Kidney tubule cell (primary cell): ENCODE measurements around the gene ARFGAP1.
"Not testable (repeated sequence)": the region's sequence is repeated elsewhere in the genome, so short reads cannot be mapped to it uniquely, and the experiment has no call there.

ENCODE experiments used
- DNase-seq: peaks from one replicate; pipeline ENCODE4 v3.0.0-alpha.2; 2018; ENCODE audit warnings: low spot score

The ARFGAP1 gene

DNA sequence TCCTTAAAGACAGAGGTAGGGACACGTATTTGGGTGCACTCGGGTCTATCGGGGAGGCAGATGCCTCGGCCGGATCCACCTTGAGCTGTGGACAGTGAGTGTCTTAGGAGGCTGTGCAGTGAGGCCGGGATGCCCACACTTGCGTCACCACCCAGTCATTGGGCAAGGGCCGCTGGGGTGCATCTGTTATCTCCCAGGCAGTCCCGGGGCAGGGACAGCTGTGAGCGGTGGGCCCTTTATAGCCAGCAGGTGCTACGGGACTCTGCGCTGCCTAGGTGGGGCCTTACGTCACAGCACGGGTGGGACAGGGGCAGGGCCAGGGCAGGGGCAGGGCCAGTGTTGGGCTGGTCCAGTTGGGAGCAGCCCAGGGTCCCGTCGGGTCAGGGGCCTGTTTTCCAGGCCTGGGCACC, 19.7 kb downstream of the ARFGAP1 start:
- no peak for DNase-seq

DNA sequence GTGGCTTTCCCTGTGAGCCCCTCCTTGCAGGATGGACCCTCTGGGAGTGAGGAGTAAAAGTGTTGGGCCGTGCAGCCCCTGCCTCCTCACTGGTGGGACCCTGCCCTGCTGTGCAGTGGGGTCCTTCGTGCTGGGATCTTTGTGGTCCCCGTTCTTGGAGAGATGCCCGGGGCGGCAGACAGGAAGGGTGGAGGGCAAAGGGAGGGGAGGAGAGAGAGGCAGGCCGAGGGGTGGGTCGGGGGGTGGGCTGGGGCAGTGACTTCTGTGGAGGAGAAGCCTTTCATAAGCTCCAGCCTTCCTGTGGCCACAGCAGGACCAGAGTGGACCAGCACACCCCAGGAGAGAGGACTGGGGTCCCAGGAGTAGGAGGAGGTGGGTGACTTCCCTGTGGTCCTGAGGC, 20.3 kb downstream of the ARFGAP1 start, which contains the start of gene COL20A1:
TSS of gene COL20A1 (plus strand) at position 283 of the 400 bp plus-strand sequence. CDS start 1,922 bp downstream, outside the sequence.
- no peak for DNase-seq

DNA sequence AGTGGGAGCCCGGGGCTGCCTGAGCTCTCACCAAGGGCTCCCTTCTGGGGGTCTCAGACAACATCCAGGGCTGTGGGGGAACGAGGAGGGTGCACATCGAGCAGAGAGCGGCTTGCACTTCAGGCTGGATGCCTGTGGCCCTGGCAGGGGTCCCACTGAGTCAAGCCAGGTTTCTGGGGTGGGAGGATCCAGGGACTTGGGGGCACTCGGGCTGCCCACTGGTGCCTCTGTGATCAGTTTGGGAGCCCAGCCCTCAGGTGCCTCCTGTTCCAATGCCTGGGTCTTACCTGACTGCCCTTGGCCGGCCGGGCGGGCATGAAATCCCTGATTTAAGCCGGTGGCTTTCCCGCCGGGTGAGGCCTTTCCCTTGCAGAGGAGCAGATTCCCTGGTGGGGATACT, 20.8 kb downstream of the ARFGAP1 start:
- DNase-seq = no peak

DNA sequence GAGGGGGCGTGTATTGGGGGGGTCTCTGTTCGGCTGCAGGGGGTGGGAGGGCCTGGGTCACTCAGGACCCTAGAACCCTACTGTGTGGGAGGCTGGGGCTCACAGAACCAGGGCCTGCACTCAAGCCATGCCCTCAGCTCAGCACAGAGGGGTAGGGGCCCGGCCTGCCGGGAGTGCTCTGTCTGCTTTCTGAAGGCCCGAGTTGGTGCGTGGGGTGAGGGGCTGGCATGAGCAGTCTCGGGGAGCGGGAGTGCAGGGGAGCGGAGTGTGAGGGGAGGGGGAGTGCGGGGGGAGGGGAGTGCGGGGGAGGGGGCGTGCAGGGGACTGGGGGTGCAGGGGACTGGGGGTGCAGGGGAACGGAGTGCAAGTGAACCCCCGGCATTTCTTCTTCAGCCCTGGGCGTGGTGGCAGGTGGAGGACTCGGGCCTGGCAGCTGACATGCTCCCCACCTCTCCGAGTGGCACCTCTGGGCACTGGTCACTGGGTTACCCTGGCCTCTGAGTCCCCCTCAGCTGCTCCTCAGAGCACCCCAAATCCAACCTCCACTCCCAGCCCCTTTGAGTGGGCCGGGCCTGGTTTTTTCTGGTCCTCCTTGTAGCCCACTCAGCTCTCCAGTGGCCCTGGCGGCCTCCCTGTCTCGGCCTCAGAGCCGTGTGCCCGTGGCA, 21.4 kb downstream of the ARFGAP1 start:
- DNase-seq = no peak

DNA sequence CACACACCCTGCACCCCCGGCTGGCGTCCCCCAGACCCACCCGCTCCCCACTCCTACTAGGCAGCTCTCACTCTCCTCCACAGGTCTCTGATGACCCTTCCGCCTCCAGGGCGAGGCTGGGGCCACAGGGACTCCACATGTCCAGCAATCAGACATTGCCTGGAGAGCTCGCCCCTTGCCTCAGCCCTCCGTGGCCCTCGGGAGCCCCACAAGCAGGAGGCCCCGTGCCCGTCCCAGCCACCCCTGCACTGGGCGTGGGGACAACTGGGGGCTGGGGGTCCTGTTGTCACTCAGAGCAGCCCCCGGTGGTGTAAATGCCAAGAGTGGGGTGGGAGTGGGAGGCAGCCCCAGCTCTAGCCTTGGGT, 21.9 kb downstream of the ARFGAP1 start:
- DNase-seq = no peak

DNA sequence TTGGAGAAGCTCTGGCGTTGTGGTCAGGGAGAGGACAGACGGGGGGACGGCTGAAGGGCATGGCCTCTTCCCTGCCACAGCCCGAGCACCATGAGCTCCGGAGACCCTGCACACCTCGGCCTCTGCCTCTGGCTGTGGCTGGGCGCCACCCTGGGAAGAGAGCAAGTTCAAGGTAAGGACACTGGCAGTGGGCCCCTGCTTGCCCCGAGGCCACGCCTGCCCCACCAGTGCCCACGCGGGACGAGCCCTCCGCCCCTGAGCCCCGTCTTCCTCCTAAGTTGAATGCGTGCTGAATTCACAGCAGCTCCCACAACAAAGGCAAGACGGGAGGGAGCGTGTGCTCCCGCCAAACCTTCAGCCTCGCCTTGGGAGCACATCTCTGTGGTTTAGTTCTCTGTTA, 22.4 kb downstream of the ARFGAP1 start:
- no peak for DNase-seq

DNA sequence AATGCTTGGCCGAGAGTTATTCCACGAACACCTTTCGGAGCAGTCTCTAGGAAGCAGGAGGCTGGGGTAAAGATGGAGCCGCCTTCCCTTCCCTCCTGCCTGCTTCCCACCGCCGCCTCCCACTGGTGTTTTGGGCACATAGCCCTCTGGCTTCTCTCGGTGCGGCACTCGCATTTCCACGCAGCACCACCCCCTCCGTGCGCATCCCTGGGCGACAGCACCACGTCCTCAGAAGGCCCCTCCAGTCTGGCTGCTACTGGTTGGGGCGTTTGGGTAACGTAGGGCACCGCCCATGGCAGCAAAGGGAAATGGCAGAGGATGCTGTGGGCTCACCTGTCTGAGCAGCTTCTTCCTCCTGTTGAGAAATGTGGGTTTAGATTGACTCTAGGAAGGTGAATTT, 22.8 kb downstream of the ARFGAP1 start:
- no peak for DNase-seq

DNA sequence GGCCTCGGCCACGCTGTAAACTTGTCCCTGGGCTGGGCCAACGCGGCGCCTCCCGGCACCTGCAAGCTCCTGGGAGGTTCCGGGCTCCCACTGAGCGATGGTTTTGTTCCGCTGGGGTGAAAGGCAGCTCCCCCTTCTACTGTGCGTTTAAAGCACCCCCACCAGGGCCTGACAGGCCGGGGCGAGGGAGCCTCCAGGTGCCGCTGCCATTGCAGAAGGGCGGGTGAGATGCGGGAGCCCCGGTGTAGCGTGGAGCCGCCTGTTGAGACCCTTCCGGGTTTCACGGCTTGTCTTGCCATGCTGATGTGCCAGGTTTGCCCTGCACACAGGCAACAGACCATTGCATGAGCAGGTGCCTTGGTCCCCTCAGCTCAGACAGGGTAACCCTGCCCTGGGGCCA, 23.2 kb downstream of the ARFGAP1 start:
- no peak for DNase-seq

DNA sequence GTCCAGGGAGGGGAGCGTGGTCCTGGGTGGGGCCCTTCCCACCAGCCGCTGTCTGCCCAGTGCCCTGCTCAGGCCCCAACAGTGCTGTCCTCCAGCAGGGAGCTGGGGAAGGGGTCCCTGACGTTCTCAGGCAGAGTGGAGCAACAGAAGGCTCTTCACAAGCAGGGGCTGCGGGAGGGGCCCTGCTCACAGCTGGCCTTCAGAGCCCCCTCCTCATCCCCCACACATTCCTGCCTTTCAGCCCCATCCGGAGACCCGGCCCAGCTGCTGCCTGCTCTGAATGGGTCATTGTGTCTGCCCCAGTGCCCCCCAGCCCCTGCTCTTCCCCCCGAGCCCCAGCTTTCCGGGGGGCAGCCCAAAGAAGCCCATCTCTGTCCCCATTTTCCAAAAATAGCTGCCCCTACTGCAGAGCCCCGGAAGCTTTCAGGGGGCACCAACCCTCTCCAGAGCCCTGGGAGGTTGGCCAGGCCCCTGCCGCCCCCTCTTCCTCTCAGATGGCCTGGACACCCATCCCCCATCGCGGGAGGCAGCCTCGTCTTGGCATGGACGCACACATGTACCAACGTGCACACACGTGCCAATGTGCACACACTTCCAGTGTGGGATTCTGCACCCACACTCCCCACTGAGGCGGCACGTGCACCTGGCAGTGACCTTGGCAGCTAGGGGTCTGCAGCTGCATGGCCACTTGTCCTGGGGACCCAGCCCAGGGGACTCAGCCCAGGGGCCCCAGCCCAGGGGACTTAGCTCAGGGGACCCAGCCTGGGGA, 24.1 kb downstream of the ARFGAP1 start:
- no peak for DNase-seq

DNA sequence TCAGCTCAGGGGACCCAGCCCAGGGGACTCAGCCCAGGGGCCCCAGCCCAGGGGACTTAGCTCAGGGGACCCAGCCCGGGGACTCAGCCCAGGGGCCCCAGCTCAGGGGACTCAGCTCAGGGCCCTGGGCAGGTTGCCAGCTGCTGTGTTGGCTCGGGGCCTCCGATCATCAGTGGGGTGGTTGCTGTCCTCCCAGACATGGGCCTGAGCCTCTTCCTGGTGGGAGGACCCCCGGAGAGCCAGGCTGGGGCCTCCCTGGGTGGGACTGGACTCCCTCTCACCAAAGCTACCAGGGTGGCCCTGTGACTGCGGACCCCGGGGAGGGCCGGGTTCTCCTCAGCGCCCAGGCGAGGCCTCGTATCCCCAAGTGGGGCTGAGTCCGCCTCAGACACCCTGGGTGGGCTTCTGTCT, 24.8 kb downstream of the ARFGAP1 start:
- no peak for DNase-seq

DNA sequence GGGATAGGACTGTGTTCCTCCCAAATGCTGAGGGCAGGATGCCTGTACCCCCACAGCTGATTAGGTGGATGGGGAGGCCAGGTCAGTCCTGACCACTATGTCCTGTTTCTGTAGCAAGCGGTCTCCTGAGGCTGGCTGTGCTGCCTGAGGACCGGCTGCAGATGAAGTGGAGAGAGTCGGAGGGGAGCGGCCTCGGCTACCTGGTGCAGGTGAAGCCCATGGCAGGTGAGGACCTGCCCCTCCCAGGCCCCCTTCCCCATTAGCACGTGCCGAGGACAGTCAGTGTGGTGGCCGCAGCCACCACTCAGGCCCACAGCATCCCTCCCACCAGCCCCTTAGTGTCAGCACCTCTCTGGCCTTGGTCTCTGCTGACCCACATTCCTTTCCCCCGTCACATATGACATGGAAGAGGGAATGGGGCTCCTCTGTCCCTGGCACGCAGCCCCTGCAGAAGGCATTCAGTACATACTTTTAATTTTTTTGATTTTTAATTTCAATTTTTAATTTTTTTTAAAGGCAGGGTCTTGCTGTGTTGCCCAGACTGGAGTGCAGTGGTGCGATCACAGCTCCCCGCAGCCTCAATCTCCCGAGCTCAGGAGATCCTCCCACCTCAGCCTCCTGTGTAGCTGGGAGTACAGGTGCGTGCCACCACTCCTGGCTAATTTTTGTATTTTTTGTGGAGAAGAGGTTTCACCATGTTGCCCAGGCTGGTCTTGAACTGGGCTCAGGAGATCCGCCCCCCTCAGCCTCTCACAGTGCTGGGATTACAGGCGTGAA, 25.4 kb downstream of the ARFGAP1 start:
- no peak for DNase-seq

DNA sequence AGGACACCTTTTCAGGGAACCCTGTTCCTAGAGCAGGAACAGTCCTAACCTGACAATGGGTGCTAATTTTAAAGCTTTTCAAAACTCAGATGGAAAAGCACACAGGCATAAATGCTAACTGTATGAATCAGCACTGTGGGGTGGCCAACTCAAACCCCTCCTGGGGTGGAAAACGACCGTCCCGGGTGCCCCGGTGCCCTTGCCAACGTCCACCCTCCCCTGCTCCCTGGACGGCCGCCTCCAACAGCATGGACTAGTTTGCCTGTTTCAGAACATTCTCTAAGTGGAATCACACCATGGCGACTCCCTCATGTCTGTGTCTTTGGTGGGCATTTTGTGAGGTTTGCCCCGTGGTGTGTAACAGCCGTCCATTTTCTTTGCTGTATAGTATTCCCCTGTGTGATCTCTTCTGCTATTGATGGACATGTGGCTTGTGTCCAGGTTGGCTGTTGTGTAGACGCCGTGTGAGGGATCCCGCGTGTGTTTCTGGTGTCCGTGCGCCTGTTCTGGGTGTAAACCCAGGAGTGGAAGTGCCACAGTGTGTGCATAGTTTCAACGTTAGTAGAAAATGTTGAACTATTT, 26.2 kb downstream of the ARFGAP1 start:
- no peak for DNase-seq

DNA sequence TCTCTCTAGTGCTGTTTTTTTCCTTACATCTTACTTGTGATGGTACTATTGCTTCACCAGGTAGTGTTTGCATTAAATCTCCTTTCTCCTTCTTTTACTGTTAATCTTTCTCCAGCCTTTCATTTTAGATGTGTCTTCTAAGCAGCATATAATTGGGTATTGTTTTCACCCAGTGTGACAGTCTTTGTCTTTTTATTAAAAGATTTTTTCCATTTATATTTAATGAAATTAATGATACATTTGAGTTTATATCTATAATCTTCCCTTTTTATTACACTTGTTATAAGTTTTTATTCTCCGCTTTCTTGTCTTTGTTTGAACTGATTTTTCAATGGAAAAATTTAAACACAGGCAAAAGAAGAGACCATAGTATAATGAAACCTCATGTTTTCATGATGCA, 29.1 kb downstream of the ARFGAP1 start:
- no peak for DNase-seq

DNA sequence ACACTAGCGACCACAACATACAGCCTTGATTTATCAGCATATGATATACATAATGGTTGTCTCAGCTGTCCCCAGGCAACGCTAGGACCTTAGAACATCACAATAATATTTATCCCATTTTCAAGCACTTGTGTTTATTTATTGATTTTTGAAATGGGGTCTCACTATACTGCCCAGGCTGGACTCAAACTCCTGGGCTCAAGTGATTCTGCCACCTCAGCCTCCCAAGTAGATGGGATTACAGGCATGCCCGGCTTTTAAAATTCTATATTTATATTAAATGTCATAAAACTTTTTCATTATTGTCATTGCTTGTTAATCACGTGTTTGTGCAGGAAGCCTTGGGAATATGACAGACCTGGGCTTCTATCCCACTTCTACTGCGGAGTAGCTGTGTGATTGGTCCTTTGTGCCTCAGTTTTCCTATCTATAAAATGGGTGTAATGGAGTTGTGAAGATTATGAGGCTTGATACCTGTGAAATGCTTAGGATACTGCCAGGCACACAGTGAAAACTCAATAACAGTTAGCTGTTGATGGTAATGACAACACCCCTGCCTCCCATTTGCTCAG, 30.6 kb downstream of the ARFGAP1 start:
- no peak for DNase-seq

DNA sequence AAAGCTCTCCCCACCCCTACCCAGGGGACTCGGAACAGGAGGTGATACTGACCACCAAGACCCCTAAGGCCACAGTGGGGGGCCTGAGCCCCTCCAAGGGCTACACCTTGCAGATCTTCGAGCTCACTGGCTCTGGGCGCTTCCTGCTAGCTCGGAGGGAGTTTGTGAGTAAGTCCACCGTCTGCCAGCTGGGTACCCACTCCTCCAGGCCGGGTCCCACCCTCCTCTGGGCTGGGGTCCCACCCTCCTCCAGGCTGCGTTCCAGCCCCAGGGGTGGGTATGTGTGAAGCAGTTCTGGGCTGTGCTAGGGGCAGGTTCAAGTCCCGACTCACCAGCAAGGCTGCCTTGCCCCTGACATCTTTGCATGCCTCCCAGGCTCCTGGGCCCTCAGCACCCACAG, 32.8 kb downstream of the ARFGAP1 start:
- no peak for DNase-seq

DNA sequence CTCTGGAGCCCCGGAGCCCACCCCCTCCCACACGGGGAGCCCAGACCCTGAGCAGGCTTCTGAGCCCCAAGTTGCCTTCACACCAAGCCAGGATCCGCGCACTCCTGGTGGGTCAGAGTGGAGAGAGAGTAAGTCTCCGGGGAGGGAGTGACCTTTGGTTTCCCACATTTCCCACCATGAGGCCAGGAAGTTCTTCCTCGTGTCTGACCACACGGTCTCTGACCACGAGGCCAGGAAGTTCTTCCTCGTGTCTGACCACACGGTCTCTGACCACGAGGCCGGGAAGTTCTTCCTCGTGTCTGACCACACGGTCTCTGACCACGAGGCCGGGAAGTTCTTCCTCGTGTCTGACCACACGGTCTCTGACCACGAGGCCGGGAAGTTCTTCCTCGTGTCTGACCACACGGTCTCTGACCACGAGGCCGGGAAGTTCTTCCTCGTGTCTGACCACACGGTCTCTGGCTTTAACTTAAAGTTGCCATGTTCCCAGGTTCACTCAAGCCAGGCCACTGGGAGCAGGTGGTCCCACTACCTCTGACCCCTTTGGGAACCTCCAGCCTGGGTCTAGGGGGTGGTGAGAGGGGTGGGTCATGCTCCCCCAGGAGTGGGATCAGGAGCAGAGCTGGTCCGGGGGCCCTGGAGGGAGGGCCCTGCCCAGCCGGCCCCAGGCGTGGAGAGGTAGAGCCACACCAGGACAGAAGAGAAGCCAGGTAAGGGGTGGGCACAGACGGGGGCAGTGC, 33.5 kb downstream of the ARFGAP1 start:
- not testable (repeated sequence) for DNase-seq

DNA sequence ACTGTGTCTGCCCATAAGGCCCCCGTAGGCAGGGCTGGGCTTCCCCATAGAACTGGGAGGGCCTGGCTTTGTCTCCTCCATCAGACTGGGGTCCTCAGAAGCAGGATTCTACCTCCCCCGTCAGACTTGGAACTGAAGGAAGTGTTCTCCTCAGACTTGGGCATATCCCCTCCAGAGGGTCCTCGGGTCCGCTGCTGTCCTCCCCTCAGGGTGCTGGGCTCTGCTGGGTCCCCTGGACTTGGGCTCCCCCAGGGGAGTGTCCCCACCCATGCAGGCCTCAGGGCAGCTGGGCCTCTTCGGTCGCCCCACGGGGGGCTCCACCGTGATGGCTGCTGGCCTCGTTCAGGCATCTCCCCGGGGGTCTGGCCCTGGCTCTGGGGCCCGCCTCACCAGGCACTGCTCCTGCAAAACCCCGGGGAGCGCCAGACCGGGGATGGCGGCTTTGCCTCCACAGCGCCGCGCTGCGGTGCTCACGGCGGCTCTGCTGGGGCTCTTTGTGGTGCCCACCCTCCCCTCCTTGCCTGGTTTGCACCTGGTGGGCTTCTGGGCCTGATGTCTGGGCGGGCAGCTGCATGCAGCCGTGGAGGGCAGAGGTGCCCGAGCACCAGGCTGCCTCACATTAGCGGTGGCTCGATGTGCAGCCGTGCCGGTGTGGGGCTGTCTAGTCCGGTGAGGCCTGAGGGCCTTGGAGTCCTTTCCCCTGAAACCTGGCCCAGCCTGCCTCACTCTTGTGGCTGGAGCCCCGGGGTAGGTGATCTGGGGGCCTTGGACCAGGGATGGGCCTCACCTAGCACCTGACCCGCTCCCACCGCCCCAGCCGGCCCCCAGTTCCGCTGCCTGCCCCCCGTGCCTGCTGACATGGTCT, 34.3 kb downstream of the ARFGAP1 start:
- no peak for DNase-seq

DNA sequence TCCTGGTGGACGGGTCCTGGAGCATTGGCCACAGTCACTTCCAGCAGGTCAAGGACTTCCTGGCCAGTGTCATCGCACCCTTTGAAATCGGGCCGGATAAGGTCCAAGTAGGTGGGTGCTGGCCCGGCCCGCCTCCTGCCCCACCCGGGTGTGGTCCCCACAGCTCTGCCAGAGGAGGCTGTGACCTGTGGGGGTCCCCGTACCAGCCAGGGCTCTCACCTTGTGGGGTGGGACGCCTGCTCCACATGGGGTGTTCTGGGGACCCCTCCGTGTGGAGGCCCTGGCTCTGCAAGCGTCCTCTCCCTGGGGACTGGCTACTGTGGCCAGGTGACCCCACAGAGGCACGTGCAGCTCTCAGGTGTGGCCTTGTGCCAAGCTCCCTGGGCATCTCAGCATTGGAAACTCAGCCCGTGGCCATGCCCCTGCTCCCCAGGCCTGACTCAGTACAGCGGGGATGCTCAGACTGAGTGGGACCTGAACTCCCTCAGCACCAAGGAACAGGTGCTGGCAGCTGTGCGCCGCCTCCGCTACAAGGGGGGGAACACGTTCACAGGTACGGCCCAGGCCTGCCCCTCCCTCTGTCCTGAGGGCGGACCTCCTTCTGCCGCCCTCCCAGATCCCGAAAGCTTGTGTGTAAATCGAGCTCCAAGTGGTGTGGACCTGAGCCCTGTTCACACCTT, 35.1 kb downstream of the ARFGAP1 start:
- DNase-seq = no peak

DNA sequence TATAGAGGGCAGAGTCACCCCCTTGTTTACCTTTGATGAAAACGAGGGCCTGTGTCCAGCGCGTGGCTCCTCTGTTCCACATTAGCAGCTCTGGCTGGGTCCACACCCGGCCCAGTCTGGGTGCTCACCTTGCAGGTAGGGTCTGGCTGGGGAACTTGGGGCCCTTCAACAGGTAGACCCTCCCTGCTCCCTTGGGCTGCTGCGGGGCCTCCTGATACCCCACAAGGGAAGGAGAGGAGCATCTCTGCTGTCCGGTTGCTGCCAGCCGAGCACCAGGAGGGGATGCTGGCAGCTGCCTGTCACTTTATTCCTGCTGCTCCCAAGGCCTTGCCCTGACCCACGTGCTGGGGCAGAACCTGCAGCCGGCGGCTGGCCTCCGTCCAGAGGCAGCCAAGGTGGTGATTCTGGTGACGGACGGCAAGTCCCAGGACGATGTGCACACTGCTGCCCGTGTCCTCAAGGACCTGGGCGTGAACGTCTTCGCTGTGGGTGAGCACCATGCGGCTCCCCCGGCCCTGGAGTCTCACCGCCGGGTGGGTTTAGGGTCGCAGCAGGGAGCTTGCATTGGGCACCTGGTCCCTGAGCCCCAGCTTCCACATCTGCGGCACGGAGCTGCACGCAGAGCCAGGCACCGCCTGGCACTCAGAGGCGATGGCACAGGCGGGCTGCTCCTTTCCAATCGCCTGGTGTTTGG, 35.8 kb downstream of the ARFGAP1 start:
- DNase-seq = no peak
